Left colon (tissue), 2 donors: ENCODE measurements around the gene D2HGDH. TPM values are rescaled to one million over a fixed set of nuclear protein-coding genes. Genes with fewer than 3 reads are reported as not detected.

Experiments used
- ATAC-seq: fragments of 200-7000 bp; cut with Tn5 transposase; one replicate; pipeline ENCODE4 v1.9.1; 2020; ENCODE audit warnings: mild to moderate bottlenecking, moderate library complexity
- DNase-seq, 2 donors: peaks; one replicate each; pipeline ENCODE4 v3.0.0-alpha.2; 2020
- intact Hi-C, 2 donors: fragments of 100-400 bp; cut with DNase I in 1 of 2; cut with micrococcal nuclease in 1 of 2; formaldehyde crosslinking; loops; one replicate each; pipeline versions ENCODE4 v1.11.2 to v1.14.0; 2022; cut with DNase I, micrococcal nuclease
- long read RNA-seq: library from polyadenylated mRNA; unstranded; transcript quantifications from one replicate; pipeline ENCODE4 v2.0.0, GENCODE V29; 2021
- total RNA-seq, 2 donors: library from RNA; stranded (reverse); fragmentation: NEBNext Ultra II Directional; extraction: Animal tissue kit (Norgen Biotek cat#: 25700); gene quantifications; one replicate each; pipeline ENCODE4 v1.2.1, GENCODE V29; 2021
- donor health status: DM: no; HTN: no; CAD: no.
- donor health status: DM: yes; HTN: yes; CAD: no.

The D2HGDH gene
- 10 to 100 TPM; 72.8 to 75.3 TPM for total RNA-seq
- long read RNA-seq, transcript D2HGDH-201 (10 exons, 2,617 nt), result major isoform, 11 of 50 reads
- long read RNA-seq, partial matches to known transcripts, result 18 of 50 reads
- long read RNA-seq, other reads (novel, unspliced or antisense), result 21 of 50 reads

GRCh38 chr2:241734467-241735208 lies at the start of gene D2HGDH:
Gene D2HGDH (plus strand): TSS chr2:241734630. CDS start chr2:241735225, 595 bp downstream.
- intact Hi-C loops, result no loop called here
- DNase-seq (peak; percentile 93 to 99), ATAC-seq (peak; percentile 84)

- intact Hi-C loops, result no loop called here
- ATAC-seq (peak; percentile 13), DNase-seq (no peak)
Measured at GRCh38 chr2:241686324-241686649, 48.1 kb upstream of the D2HGDH start.

- peak; percentile 93 for ATAC-seq
- peak; percentile 95 for DNase-seq
- intact Hi-C loops, result no loop called here
Measured at GRCh38 chr2:241686650-241687425, 47.6 kb upstream of the D2HGDH start, which contains the start of gene DTYMK. Gene DTYMK (minus strand): TSS chr2:241686815. CDS start chr2:241686783, 32 bp downstream.

- DNase-seq, result no peak
- ATAC-seq, result no peak
- intact Hi-C loops, result no loop called here
Measured at GRCh38 chr2:241689306-241689705, 45.1 kb upstream of the D2HGDH start.

GRCh38 chr2:241690202-241690717 lies 44.2 kb upstream of the D2HGDH start:
- ATAC-seq (no peak), DNase-seq (no peak)
- intact Hi-C loops, result no loop called here

- ATAC-seq, result no peak
- intact Hi-C loops, result no loop called here
- no peak for DNase-seq
Measured at GRCh38 chr2:241692448-241692847, 42.0 kb upstream of the D2HGDH start.

GRCh38 chr2:241695651-241696050 lies 38.8 kb upstream of the D2HGDH start:
- no peak for DNase-seq
- ATAC-seq, result no peak

GRCh38 chr2:241701149-241701398 lies 33.4 kb upstream of the D2HGDH start:
- DNase-seq, result no peak
- ATAC-seq, result no peak
- intact Hi-C loops, result no loop called here

More at GRCh38 chr2:241695651-241696050, 38.8 kb upstream of the D2HGDH start:
- intact Hi-C loops, result no loop called here

GRCh38 chr2:241701399-241702154 lies 32.9 kb upstream of the D2HGDH start, which contains the start of gene ING5:
Gene ING5 (plus strand): TSS chr2:241702039. CDS start chr2:241702066, 27 bp downstream.
- peak; percentile 82 for ATAC-seq
- peak; percentile 94 to 99 for DNase-seq
- intact Hi-C loops, result no loop called here

GRCh38 chr2:241702155-241703031 lies 32.0 kb upstream of the D2HGDH start:
- DNase-seq (peak; percentile 87 to 89), ATAC-seq (peak; percentile 82)
- intact Hi-C loops, result no loop called here

- intact Hi-C loops, result no loop called here
- ATAC-seq (no peak), DNase-seq (peak in 1 of 2 donors; percentile 16)
Measured at GRCh38 chr2:241703032-241703604, 31.3 kb upstream of the D2HGDH start.

- no peak for DNase-seq
- ATAC-seq, result no peak
- intact Hi-C loops, result no loop called here
Measured at GRCh38 chr2:241706537-241706936, 27.9 kb upstream of the D2HGDH start.

GRCh38 chr2:241708879-241709278 lies 25.6 kb upstream of the D2HGDH start:
- no peak for ATAC-seq
- DNase-seq, result no peak
- intact Hi-C loops, result no loop called here

GRCh38 chr2:241719093-241719492 lies 15.3 kb upstream of the D2HGDH start:
- intact Hi-C loops, result no loop called here
- ATAC-seq (no peak), DNase-seq (no peak)

- ATAC-seq (no peak), DNase-seq (no peak)
- intact Hi-C loops, result no loop called here
Measured at GRCh38 chr2:241720099-241720498, 14.3 kb upstream of the D2HGDH start.

- intact Hi-C loops, result no loop called here
- DNase-seq, result no peak
- ATAC-seq, result peak; percentile 14
Measured at GRCh38 chr2:241720560-241720959, 13.9 kb upstream of the D2HGDH start.

- ATAC-seq, result no peak
- no peak for DNase-seq
- intact Hi-C loops, result no loop called here
Measured at GRCh38 chr2:241721852-241722251, 12.6 kb upstream of the D2HGDH start.

- ATAC-seq, result no peak
- intact Hi-C loops, result no loop called here
- DNase-seq, result no peak
Measured at GRCh38 chr2:241722896-241723454, 11.5 kb upstream of the D2HGDH start.
